RWPE2 (cell line): Measurements from ENCODE around the gene GFER.

Source experiments
- ATAC-seq: fragments of 200-7000 bp; cut with Tn5 transposase; 3 replicates; pipeline ENCODE4 v1.9.1; 2021; ENCODE audit warnings: low read depth
- DNase-seq: peaks from one replicate; pipeline ENCODE4 v3.0.0-alpha.2; 2020; ENCODE audit warnings: low spot score
- H3K27ac ChIP-seq: fragments of 450-650 bp; 2 replicates; pipeline ENCODE4 v1.5.1; 2017; ENCODE audit warnings: mild to moderate bottlenecking; ENCODE audit not compliant: poor library complexity, severe bottlenecking
- H3K27me3 ChIP-seq: fragments of 250-450 bp; sonication (Bioruptor Pico); 2 replicates; pipeline ENCODE4 v1.5.1; 2021; ENCODE audit warnings: mild to moderate bottlenecking, moderate library complexity; ENCODE audit not compliant: insufficient read depth, poor library complexity, severe bottlenecking
- H3K36me3 ChIP-seq: fragments of 250-450 bp; sonication (Bioruptor Pico); 2 replicates; pipeline ENCODE4 v1.5.1; 2020; ENCODE audit warnings: low read depth, mild to moderate bottlenecking, moderate library complexity
- H3K4me1 ChIP-seq: fragments of 250-450 bp; sonication (Bioruptor Pico); 2 replicates; pipeline ENCODE4 v1.5.1; 2021; ENCODE audit warnings: mild to moderate bottlenecking, moderate library complexity; ENCODE audit not compliant: insufficient read depth, poor library complexity, severe bottlenecking
- H3K4me3 ChIP-seq: fragments of 250-450 bp; sonication (Bioruptor Pico); 2 replicates; pipeline ENCODE4 v1.5.1; 2021; ENCODE audit warnings: mild to moderate bottlenecking, moderate library complexity; ENCODE audit not compliant: severe bottlenecking
- H3K9me3 ChIP-seq: fragments of 250-450 bp; sonication (Bioruptor Pico); 2 replicates; pipeline ENCODE4 v1.5.1; 2021; ENCODE audit warnings: mild to moderate bottlenecking, moderate library complexity; ENCODE audit not compliant: severe bottlenecking
- TF ChIP-seq, protein P1 (sequence below): fragments of 450-650 bp; IDR thresholded peaks from one replicate; pipeline ENCODE4 v1.5.1; 2017; ENCODE audit warnings: mild to moderate bottlenecking, moderate library complexity; ENCODE audit not compliant: poor library complexity, severe bottlenecking

Gene GFER

DNA sequence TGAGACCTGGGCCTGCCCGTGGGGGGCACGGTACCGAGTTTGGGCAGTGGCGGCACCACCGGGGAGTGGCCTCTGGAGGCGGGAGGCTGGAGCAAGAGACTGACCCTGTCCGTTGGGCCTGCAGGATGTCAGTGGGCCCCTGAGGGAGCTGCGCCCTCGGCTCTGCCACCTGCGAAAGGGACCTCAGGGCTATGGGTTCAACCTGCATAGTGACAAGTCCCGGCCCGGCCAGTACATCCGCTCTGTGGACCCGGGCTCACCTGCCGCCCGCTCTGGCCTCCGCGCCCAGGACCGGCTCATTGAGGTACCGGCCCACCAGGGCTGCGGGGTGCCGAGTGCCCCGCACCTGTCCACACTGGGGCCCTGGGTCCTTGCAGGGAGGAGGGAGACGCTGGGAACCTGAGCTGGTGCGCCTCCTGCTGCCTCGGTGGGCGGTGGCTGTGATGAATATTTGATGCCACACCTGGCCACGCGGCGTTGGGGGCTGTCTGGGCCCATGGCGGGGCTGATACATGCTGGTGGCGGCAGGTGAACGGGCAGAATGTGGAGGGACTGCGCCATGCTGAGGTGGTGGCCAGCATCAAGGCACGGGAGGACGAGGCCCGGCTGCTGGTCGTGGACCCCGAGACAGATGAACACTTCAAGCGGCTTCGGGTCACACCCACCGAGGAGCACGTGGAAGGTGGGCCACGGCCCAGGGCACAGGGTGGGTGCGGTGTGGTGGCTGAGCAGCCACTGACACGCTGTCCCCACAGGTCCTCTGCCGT, 52.4 kb downstream of the GFER start:
- no peak overlapping the region for H3K4me3 ChIP-seq
- H3K27ac ChIP-seq, result peak overlapping the region; percentile 21
- ATAC-seq (no peak), DNase-seq (peak; percentile 73)
- H3K9me3 ChIP-seq, result no peaks in the 10 kb centered on the region
- H3K36me3 ChIP-seq, result no peaks in the 10 kb centered on the region
- peaks cover 13% of the 10 kb centered on the region for H3K4me1 ChIP-seq
- no peaks in the 10 kb centered on the region for H3K27me3 ChIP-seq
- TF ChIP-seq, protein P1, sequence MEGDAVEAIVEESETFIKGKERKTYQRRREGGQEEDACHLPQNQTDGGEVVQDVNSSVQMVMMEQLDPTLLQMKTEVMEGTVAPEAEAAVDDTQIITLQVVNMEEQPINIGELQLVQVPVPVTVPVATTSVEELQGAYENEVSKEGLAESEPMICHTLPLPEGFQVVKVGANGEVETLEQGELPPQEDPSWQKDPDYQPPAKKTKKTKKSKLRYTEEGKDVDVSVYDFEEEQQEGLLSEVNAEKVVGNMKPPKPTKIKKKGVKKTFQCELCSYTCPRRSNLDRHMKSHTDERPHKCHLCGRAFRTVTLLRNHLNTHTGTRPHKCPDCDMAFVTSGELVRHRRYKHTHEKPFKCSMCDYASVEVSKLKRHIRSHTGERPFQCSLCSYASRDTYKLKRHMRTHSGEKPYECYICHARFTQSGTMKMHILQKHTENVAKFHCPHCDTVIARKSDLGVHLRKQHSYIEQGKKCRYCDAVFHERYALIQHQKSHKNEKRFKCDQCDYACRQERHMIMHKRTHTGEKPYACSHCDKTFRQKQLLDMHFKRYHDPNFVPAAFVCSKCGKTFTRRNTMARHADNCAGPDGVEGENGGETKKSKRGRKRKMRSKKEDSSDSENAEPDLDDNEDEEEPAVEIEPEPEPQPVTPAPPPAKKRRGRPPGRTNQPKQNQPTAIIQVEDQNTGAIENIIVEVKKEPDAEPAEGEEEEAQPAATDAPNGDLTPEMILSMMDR, result no peak

DNA sequence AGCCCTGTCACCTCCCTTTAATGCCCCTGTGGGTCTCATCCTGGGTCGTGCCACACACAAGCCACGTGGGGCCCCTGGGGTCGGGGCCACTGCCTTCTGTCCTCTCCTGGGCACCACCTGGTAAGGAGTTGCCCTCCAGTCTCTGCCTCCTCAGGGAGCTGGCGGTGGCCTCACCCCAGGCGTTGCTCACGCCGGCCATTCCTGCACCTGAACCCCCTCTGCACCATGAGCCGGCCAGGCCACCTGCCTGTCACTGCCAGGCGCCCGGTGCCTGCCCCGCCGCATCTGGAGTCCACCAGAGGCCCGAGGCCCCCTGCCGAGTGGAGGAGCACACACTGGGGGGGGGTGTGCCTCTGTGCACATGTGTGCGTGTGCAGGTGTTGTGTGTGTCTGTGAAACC, 53.1 kb downstream of the GFER start:
- DNase-seq (no peak), ATAC-seq (no peak)
- no peaks in the 10 kb centered on the region for H3K36me3 ChIP-seq
- H3K9me3 ChIP-seq, result no peaks in the 10 kb centered on the region
- no peaks in the 10 kb centered on the region for H3K27me3 ChIP-seq
- H3K4me3 ChIP-seq, result no peak overlapping the region
- TF ChIP-seq, protein P1, result no peak
- no peak overlapping the region for H3K27ac ChIP-seq
- peaks cover 17% of the 10 kb centered on the region for H3K4me1 ChIP-seq
